ENCODE results near the gene LRRC7. TPM values are rescaled to one million over a fixed set of nuclear protein-coding genes. Genes with fewer than 3 reads are reported as not detected.

The LRRC7 gene
- polyA plus RNA-seq, 1 of the 3 experiments (the other 2 are of a cell fraction): 0.02 TPM

DNA sequence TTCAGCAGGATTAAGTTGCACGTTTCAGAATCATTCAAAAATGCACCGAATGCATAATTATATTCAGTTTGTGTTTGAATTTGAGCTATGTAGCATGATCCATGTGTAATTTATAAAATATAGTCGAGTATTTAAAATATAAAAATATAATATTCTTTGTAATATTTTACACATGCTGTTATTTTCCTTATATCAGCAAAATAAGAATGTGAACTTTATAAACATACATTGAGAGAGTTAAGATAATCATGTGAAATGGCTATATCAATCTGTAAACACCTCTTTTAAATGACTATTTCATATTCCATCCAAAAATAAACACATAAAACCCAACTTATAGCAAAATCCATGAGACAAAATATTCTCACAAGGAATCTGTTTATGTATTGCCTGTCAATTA is 303.7 kb downstream of the LRRC7 start:
- CTCF ChIA-PET: no interaction called here

More for the DNA sequence above, 303.7 kb downstream of the LRRC7 start:
- Histone ChIP-seq H3K4me3 (ENCODE audit: low read depth in 2 of 2, low read length in 1 of 2) (no peak overlapping the region), H3K4me2 (no peak overlapping the region), H3K36me3 (replicated peaks in 1 of 2; ENCODE audit: control insufficient read depth in 1 of 2, insufficient read depth in 2 of 2, low read length in 1 of 2) (no peaks in the 10 kb centered on the region), H3K9me3 (no peaks in the 10 kb centered on the region), H3F3A (replicated peaks; ENCODE audit: insufficient read depth) (no peaks in the 10 kb centered on the region), H3K27ac (ENCODE audit: low read depth in 2 of 2, low read length in 1 of 2) (no peak overlapping the region), H3K9ac (no peak overlapping the region), H3K79me2 (ENCODE audit: insufficient read depth) (no peaks in the 10 kb centered on the region), H2AFZ (ENCODE audit: low read depth) (no peak overlapping the region), H3K27me3 (ENCODE audit: insufficient read depth) (no peaks in the 10 kb centered on the region), H3K9me2 (no peaks in the 10 kb centered on the region), H4K20me1 (ENCODE audit: insufficient read depth) (no peaks in the 10 kb centered on the region), H3K4me1 (ENCODE audit: control insufficient read depth in 1 of 2, insufficient read depth in 2 of 2, low read depth in 1 of 2, low read length in 1 of 2) (no peaks in the 10 kb centered on the region)
- POLR2A ChIA-PET: no interaction called here
- no peak for DNase-seq
- WGBS (ENCODE audit: low lambda C conversion rate): 46% methylated on average over 3 of the region's 3 CpGs
- no peak for TF ChIP-seq FOXJ3 (CRISPR knock-in tag; IDR thresholded peaks at IDR 0.05)
- no peak for TF ChIP-seq RCOR1 (IDR thresholded peaks at IDR 0.05; ENCODE audit: low read length)
- TF ChIP-seq EZH2phosphoT487 (IDR thresholded peaks at IDR 0.05; ENCODE audit: borderline replicate concordance, low read depth): no peak
- TF ChIP-seq FOXM1 (IDR thresholded peaks at IDR 0.05; ENCODE audit: low read depth): no peak
- TF ChIP-seq, protein P1, sequence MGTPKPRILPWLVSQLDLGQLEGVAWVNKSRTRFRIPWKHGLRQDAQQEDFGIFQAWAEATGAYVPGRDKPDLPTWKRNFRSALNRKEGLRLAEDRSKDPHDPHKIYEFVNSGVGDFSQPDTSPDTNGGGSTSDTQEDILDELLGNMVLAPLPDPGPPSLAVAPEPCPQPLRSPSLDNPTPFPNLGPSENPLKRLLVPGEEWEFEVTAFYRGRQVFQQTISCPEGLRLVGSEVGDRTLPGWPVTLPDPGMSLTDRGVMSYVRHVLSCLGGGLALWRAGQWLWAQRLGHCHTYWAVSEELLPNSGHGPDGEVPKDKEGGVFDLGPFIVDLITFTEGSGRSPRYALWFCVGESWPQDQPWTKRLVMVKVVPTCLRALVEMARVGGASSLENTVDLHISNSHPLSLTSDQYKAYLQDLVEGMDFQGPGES (IDR thresholded peaks at IDR 0.05; ENCODE audit: low read depth, low read length): no peak
- TF ChIP-seq, protein P2, sequence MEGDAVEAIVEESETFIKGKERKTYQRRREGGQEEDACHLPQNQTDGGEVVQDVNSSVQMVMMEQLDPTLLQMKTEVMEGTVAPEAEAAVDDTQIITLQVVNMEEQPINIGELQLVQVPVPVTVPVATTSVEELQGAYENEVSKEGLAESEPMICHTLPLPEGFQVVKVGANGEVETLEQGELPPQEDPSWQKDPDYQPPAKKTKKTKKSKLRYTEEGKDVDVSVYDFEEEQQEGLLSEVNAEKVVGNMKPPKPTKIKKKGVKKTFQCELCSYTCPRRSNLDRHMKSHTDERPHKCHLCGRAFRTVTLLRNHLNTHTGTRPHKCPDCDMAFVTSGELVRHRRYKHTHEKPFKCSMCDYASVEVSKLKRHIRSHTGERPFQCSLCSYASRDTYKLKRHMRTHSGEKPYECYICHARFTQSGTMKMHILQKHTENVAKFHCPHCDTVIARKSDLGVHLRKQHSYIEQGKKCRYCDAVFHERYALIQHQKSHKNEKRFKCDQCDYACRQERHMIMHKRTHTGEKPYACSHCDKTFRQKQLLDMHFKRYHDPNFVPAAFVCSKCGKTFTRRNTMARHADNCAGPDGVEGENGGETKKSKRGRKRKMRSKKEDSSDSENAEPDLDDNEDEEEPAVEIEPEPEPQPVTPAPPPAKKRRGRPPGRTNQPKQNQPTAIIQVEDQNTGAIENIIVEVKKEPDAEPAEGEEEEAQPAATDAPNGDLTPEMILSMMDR (IDR thresholded peaks at IDR 0.05): no peak
- no peak for TF ChIP-seq GABPA (IDR thresholded peaks at IDR 0.05; ENCODE audit: low read depth)
- TF ChIP-seq SIN3A (IDR thresholded peaks at IDR 0.05; ENCODE audit: borderline replicate concordance, low read depth, low read length): no peak
- no peak for TF ChIP-seq EP300 (IDR thresholded peaks at IDR 0.05; ENCODE audit: borderline replicate concordance in 1 of 2, low read depth in 1 of 2, low read length in 1 of 2)
- TF ChIP-seq MXI1 (IDR thresholded peaks at IDR 0.05; ENCODE audit: low read depth, low read length): no peak
- TF ChIP-seq, protein P3, sequence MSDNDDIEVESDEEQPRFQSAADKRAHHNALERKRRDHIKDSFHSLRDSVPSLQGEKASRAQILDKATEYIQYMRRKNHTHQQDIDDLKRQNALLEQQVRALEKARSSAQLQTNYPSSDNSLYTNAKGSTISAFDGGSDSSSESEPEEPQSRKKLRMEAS (IDR thresholded peaks at IDR 0.05; ENCODE audit: low read depth): no peak
- no peak for TF ChIP-seq MEF2A (IDR thresholded peaks at IDR 0.05; ENCODE audit: borderline replicate concordance, low read depth)
- no peak for TF ChIP-seq RXRA (IDR thresholded peaks at IDR 0.05; ENCODE audit: borderline replicate concordance, low read depth)
- TF ChIP-seq, protein P4, sequence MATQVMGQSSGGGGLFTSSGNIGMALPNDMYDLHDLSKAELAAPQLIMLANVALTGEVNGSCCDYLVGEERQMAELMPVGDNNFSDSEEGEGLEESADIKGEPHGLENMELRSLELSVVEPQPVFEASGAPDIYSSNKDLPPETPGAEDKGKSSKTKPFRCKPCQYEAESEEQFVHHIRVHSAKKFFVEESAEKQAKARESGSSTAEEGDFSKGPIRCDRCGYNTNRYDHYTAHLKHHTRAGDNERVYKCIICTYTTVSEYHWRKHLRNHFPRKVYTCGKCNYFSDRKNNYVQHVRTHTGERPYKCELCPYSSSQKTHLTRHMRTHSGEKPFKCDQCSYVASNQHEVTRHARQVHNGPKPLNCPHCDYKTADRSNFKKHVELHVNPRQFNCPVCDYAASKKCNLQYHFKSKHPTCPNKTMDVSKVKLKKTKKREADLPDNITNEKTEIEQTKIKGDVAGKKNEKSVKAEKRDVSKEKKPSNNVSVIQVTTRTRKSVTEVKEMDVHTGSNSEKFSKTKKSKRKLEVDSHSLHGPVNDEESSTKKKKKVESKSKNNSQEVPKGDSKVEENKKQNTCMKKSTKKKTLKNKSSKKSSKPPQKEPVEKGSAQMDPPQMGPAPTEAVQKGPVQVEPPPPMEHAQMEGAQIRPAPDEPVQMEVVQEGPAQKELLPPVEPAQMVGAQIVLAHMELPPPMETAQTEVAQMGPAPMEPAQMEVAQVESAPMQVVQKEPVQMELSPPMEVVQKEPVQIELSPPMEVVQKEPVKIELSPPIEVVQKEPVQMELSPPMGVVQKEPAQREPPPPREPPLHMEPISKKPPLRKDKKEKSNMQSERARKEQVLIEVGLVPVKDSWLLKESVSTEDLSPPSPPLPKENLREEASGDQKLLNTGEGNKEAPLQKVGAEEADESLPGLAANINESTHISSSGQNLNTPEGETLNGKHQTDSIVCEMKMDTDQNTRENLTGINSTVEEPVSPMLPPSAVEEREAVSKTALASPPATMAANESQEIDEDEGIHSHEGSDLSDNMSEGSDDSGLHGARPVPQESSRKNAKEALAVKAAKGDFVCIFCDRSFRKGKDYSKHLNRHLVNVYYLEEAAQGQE (IDR thresholded peaks at IDR 0.05; ENCODE audit: low read depth, low read length): no peak
- TF ChIP-seq CHD2 (IDR thresholded peaks at IDR 0.05; ENCODE audit: low read length, partially characterized antibody): no peak

All from SK-N-SH (cell line).